Right lobe of liver (tissue), 6 donors: Measurements from ENCODE around the gene CTPS2. TPM values are rescaled to one million over a fixed set of nuclear protein-coding genes. Genes with fewer than 3 reads are reported as not detected.

ENCODE experiments used
- ATAC-seq, 4 donors: fragments of 200-7000 bp; cut with Tn5 transposase; one replicate each; pipeline ENCODE4 v1.9.1; 2020; ENCODE audit warnings: mild to moderate bottlenecking in 4 of 4, moderate library complexity in 4 of 4
- DNase-seq, 3 donors: peaks; one replicate each; pipeline ENCODE4 v3.0.0-alpha.2; 2020
- H3K27ac ChIP-seq, 3 donors: fragments of 200-600 bp; one replicate each; pipeline ENCODE4 v1.8.0; 2022
- H3K27me3 ChIP-seq, 2 donors: fragments of 200-600 bp; one replicate each; pipeline ENCODE4 v1.8.0; 2022
- H3K36me3 ChIP-seq, 4 donors: fragments of 200-600 bp; sonication (generic) in 1 of 4; one replicate each; pipeline versions ENCODE4 v1.5.1 to v1.8.0; 2017 to 2022; ENCODE audit warnings: control low read depth in 1 of 4
- H3K4me1 ChIP-seq, 4 donors: fragments of 200-600 bp; sonication (generic) in 1 of 4; one replicate each; pipeline versions ENCODE4 v1.5.1 to v1.8.0; 2017 to 2022; ENCODE audit warnings: control low read depth in 1 of 4
- H3K4me3 ChIP-seq, 3 donors: fragments of 200-600 bp; one replicate each; pipeline ENCODE4 v1.8.0; 2022
- H3K9me3 ChIP-seq, 4 donors: fragments of 200-600 bp; sonication (generic) in 1 of 4; one replicate each; pipeline versions ENCODE4 v1.5.1 to v1.8.0; 2017 to 2022; ENCODE audit warnings: control low read depth in 1 of 4
- POLR2A ChIP-seq: fragments of 450-650 bp; IDR thresholded peaks from one replicate; pipeline ENCODE4 v1.6.1; 2017; ENCODE audit warnings: antibody characterized with exemption, mild to moderate bottlenecking
- WGBS: methylation state at CpG from one replicate; pipeline ENCODE4 v1.1.6; 2018; ENCODE audit warnings: low coverage, low lambda C conversion rate; ENCODE audit not compliant: insufficient coverage; ENCODE audit errors: missing lambda C conversion rate; 5-methylcytosine and 5-hydroxymethylcytosine counted together
- intact Hi-C, 2 donors: fragments of 100-400 bp; cut with DNase I; formaldehyde crosslinking; loops; one replicate each; pipeline versions ENCODE4 v1.11.2 to v1.14.1; 2022
- total RNA-seq, 6 experiments: library from RNA; depleted of rRNA in 2 of 6; stranded (reverse); fragments of >200 nt in 2 of 6; fragmentation: NEBNext Ultra II Directional in 3 of 6; extraction: Animal tissue kit (Norgen Biotek cat#: 25700) in 3 of 6; gene quantifications; one replicate each; pipeline versions ENCODE4 v1.1.0 to v1.2.4, GENCODE V29; 2016 to 2023
- TF ChIP-seq, protein P1 (sequence below), 4 donors: fragments of 200-600 bp in 3 of 4; fragments of 450-650 bp in 1 of 4; IDR thresholded peaks; one replicate each; pipeline versions ENCODE4 v1.5.1 to v1.8.0; 2016 to 2022; ENCODE audit warnings: antibody characterized with exemption in 4 of 4, mild to moderate bottlenecking in 2 of 4
- donor health status: DM: no; HTN: yes; CAD: no.
- donor health status: DM: no; HTN: no; CAD: no.
- donor health status: DM: no; HTN: no; CAD: no.
- donor health status: DM: no; HTN: yes; CAD: no.
- donor health status: DM: no; HTN: yes; CAD: no.

The CTPS2 gene
- total RNA-seq, 6 experiments from 2014 or later: 5.0 to 10.3 (median 8.8) TPM

DNA sequence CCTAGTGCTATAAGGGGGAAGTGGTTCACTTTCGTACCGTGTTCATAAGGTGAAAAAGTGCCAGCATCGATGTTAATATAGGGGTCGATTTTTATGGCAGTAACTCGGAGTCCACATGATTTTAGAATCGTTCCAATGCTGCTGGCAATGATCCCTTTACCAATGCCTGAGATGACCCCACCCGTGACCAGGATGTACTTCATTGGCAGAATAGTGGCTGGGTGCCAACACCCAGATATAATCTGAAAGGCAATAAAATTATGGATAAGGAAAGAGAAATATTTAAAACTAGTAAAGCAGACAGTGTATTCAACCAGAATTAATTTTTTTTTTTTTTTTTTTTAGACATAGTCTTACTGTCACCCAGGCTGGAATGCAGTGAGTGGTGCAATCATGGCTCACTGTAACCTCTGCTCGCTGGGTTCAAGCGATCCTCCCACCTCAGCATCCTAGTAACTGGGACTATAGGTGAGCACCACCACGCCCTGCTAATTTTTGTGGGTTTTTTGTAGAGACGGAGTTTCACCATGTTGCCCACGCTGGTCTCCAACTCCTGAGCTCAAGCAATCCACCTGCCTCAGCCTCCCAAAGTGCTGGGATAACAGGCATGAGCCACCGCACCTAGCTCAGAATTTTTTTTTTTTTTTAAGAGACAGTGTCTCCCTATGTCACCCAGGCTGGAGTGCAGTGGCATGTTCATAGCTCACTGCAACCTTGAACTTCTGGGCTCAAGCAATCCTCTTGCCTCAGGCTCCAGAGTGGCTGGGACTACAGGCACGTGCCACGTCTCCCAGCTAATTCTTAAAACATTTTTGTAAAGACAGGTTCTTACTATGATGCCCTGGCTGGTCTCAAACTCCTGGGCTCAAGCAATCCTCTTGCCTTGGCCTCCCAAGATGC lies 9.5 kb downstream of the CTPS2 start:
- Histone ChIP-seq H3K36me3 (no peaks in the 10 kb centered on the region), H3K27ac (no peak overlapping the region), H3K4me1 (peaks cover 0 to 5% (median 0%) of the 10 kb centered on the region in 4 donors), H3K4me3 (no peak overlapping the region), H3K9me3 (no peaks in the 10 kb centered on the region), H3K27me3 (no peaks in the 10 kb centered on the region)
- 56% methylated on average over 13 of the region's 15 CpGs for WGBS
- ATAC-seq (peak; percentile 41 to 55 (median 50)), DNase-seq (no peak)
- TF ChIP-seq, protein P1, sequence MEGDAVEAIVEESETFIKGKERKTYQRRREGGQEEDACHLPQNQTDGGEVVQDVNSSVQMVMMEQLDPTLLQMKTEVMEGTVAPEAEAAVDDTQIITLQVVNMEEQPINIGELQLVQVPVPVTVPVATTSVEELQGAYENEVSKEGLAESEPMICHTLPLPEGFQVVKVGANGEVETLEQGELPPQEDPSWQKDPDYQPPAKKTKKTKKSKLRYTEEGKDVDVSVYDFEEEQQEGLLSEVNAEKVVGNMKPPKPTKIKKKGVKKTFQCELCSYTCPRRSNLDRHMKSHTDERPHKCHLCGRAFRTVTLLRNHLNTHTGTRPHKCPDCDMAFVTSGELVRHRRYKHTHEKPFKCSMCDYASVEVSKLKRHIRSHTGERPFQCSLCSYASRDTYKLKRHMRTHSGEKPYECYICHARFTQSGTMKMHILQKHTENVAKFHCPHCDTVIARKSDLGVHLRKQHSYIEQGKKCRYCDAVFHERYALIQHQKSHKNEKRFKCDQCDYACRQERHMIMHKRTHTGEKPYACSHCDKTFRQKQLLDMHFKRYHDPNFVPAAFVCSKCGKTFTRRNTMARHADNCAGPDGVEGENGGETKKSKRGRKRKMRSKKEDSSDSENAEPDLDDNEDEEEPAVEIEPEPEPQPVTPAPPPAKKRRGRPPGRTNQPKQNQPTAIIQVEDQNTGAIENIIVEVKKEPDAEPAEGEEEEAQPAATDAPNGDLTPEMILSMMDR (IDR thresholded peaks at IDR 0.05): no peak
- no peak for TF ChIP-seq POLR2A
- intact Hi-C loops: no loop called here

DNA sequence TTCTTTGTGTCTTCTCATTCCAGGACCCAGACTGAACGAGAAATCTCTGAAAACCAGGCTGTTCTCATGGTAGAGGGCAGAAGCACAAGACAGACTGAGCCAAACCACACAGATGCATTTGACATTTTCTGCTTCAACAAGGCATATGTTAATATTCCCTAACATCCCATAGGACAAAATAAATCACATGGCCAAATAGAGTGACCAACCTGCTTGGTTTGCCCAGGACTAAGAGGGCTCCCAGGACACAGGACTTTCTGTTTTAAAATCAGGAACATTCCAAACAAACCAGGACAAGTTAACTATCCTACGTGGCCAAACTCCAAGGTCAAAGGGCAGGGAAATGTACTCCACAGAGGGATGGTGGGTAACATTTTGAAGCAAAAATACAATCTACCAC lies 11.7 kb downstream of the CTPS2 start:
- Histone ChIP-seq H3K27me3 (no peaks in the 10 kb centered on the region), H3K4me1 (peaks cover 0 to 5% (median 0%) of the 10 kb centered on the region in 4 donors), H3K9me3 (no peaks in the 10 kb centered on the region), H3K36me3 (no peaks in the 10 kb centered on the region), H3K27ac (peak overlapping the region in 2 of 3 donors; percentile 5 to 19), H3K4me3 (no peak overlapping the region)
- intact Hi-C loops: no loop called here
- TF ChIP-seq, protein P1 (IDR thresholded peaks at IDR 0.05): no peak
- TF ChIP-seq POLR2A: no peak
- ATAC-seq (peak; percentile 67 to 96 (median 80)), DNase-seq (no peak)
- 33% methylated on average over 2 of the region's 2 CpGs for WGBS

DNA sequence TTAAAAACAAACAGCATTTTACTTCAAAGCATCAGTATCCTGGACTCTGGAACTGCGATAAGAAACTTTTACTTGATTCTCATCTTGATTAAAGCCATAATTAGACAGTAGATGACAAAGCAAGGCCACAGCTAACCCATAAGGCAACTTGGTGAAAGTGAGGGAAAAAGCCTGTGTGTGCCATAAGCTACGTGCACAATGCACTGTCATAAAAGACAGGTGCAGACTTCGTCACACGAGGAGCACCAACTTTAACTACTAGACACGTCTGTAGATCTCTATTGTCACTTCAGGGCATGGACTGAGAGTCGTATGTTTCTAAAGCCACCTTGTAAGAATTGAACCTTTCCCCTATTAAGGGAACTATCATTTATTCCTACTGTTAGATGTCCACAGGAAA lies 13.1 kb downstream of the CTPS2 start:
- DNase-seq (no peak), ATAC-seq (no peak)
- no peak overlapping the region for H3K27ac ChIP-seq
- H3K9me3 ChIP-seq: no peaks in the 10 kb centered on the region
- TF ChIP-seq, protein P1 (IDR thresholded peaks at IDR 0.05): no peak
- TF ChIP-seq POLR2A: no peak
- no peaks in the 10 kb centered on the region for H3K27me3 ChIP-seq
- no peak overlapping the region for H3K4me3 ChIP-seq
- 84% methylated on average over 6 of the region's 6 CpGs for WGBS
- H3K4me1 ChIP-seq: peaks cover 0 to 5% (median 0%) of the 10 kb centered on the region in 4 donors
- intact Hi-C loops: no loop called here
- H3K36me3 ChIP-seq: no peaks in the 10 kb centered on the region

DNA sequence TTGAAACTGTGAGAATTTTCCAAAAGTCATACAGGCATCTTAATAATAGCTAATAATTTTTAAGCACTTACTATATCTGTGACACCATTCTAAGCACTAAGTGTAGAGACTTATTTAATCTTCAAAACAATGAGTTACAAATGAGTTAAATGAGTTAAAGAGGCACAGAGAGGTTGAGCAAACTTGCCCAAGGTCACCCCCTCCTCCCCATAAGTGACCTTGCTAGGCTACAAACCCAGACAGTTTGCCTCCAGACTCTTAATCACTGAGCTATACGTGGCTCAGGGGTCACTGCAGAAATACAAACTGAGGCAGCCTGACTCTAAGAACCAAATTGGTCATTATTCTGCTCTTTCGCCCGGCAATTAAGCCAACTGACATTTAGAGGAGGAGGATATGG lies 15.5 kb downstream of the CTPS2 start:
- no peak overlapping the region for H3K27ac ChIP-seq
- H3K36me3 ChIP-seq: peaks cover 0 to 3% (median 0%) of the 10 kb centered on the region in 4 donors
- H3K9me3 ChIP-seq: no peaks in the 10 kb centered on the region
- H3K4me3 ChIP-seq: no peak overlapping the region
- peaks cover 0 to 5% (median 0%) of the 10 kb centered on the region in 4 donors for H3K4me1 ChIP-seq
- ATAC-seq (peak in 1 of 4 donors; percentile 20), DNase-seq (no peak)
- H3K27me3 ChIP-seq: no peaks in the 10 kb centered on the region
- 45% methylated on average over 3 of the region's 3 CpGs for WGBS
- TF ChIP-seq POLR2A: no peak
- intact Hi-C loops: no loop called here

DNA sequence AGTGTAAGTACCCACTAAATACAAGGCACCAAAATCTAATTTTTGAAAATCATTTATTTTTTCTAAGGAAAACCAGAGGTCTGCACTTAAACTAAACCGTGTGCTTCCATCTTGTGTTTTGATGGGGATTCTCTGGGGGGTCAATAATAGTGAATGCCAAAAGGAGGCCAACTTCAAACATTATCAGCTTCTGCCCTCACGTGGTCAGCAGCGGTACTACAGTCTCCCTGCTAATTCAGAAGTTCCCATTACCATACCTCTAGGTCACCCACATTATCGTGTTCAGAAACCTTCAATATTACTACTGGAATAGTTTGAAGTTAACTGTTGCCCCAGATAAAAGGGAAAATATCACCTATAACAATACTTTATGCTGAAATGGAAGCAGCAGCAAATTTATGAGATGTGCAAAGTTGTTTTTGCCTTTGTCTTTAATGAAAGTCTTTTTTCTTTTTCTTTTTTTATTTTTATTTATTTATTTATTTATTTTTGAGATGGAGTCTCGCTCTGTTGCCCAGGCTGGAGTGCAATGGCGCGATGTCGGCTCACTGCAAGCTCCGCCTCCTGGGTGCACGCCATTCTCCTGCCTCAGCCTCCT lies 17.3 kb downstream of the CTPS2 start:
- no peak for TF ChIP-seq POLR2A
- TF ChIP-seq, protein P1 (IDR thresholded peaks at IDR 0.05): peak; percentile 85 to 94 (median 88)
- no peaks in the 10 kb centered on the region for H3K9me3 ChIP-seq
- peaks cover 0 to 9% (median 0%) of the 10 kb centered on the region in 4 donors for H3K36me3 ChIP-seq
- ATAC-seq (peak; percentile 83 to 90 (median 88)), DNase-seq (peak in 2 of 3 donors; percentile 50 to 52)
- WGBS: 42% methylated on average over 10 of the region's 10 CpGs
- no peaks in the 10 kb centered on the region for H3K4me1 ChIP-seq
- H3K27ac ChIP-seq: no peak overlapping the region
- no peak overlapping the region for H3K4me3 ChIP-seq
- intact Hi-C loops: no loop called here
- no peaks in the 10 kb centered on the region for H3K27me3 ChIP-seq
